ENCODE measurements around the gene MGME1. TPM values are rescaled to one million over a fixed set of nuclear protein-coding genes. Genes with fewer than 3 reads are reported as not detected.

Gene MGME1
- total and polyA plus RNA-seq, 2 of the 13 experiments (the other 11 are each of a cell fraction or from before 2014, with no cell fraction given) = 36.7 to 66.6 TPM

DNA sequence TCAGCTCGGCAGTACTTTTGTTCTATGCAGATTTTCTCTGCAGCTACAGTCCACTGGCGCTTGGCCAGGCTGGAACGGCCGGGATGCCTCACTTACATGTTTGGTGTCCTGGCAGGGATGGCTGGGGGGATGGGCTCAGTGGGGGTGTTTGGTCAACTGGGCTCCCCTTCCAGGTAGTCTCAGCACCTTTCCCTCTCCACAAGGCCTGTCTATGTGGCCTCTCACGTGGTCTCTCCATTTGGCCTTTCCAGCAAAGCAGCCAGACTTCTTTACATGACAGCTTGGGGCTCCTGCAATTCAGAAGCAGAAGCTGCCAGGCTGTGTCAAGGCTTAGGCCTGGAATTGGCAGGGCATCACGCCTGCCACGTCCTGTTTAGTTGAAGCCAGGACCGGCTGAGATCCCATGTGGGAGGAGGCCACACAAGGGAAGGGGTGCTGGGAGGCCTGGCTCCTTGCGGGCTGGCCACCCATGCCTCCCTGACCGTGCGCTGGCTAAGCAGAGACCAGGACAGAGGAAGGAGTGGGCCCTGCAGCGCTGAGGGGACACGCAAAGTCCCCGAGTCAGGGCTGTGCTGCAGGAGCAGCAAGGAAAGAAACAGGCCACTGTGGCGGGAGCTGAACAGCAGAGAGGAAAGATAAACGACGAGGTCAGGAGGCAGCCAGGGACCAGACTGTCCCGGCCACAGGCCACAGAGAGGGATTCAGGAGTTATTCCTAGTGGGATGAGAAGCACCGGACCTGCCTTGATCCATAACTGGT, 38.9 kb downstream of the MGME1 start (continued):
- TF ChIP-seq, protein P1, sequence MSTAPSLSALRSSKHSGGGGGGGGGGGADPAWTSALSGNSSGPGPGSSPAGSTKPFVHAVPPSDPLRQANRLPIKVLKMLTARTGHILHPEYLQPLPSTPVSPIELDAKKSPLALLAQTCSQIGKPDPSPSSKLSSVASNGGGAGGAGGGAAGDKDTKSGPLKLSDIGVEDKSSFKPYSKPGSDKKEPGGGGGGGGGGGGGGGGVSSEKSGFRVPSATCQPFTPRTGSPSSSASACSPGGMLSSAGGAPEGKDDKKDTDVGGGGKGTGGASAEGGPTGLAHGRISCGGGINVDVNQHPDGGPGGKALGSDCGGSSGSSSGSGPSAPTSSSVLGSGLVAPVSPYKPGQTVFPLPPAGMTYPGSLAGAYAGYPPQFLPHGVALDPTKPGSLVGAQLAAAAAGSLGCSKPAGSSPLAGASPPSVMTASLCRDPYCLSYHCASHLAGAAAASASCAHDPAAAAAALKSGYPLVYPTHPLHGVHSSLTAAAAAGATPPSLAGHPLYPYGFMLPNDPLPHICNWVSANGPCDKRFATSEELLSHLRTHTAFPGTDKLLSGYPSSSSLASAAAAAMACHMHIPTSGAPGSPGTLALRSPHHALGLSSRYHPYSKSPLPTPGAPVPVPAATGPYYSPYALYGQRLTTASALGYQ (CRISPR knock-in tag; IDR thresholded peaks at IDR 0.05) = no peak
- TF ChIP-seq ZNF652 (CRISPR knock-in tag; IDR thresholded peaks at IDR 0.05; ENCODE audit: borderline replicate concordance, low read depth) (no peak), MAZ (IDR thresholded peaks at IDR 0.05; ENCODE audit: borderline replicate concordance, low read depth, low read length) (no peak), MAZ (CRISPR knock-in tag; IDR thresholded peaks at IDR 0.05; ENCODE audit: low read depth) (0 out of 2 replicates have a peak, but pooled peaks have one; percentile 27), ZNF282 (IDR thresholded peaks at IDR 0.05; ENCODE audit: partially characterized antibody) (no peak), ZFAT (CRISPR knock-in tag; conservative IDR thresholded peaks at IDR 0.05) (no peak), ZNF563 (CRISPR knock-in tag; IDR thresholded peaks at IDR 0.05) (no peak), ZFP36 (IDR thresholded peaks at IDR 0.05; ENCODE audit: borderline replicate concordance, low read depth, low read length, partially characterized antibody) (no peak), DNMT1 (CRISPR knock-in tag; IDR thresholded peaks at IDR 0.05) (no peak), MTF2 (CRISPR knock-in tag; IDR thresholded peaks at IDR 0.05; ENCODE audit: borderline replicate concordance) (no peak), ASH2L (IDR thresholded peaks at IDR 0.05; ENCODE audit: insufficient read length, low read depth, low read length) (no peak), ZNF766 (CRISPR knock-in tag; IDR thresholded peaks at IDR 0.05; ENCODE audit: borderline replicate concordance) (no peak), ZNF547 (CRISPR knock-in tag; IDR thresholded peaks at IDR 0.05) (no peak), NR3C1 (CRISPR knock-in tag; IDR thresholded peaks at IDR 0.05) (no peak), LCORL (IDR thresholded peaks at IDR 0.05) (no peak), LCORL (CRISPR knock-in tag; IDR thresholded peaks at IDR 0.05) (no peak)
- TF ChIP-seq, protein P2, sequence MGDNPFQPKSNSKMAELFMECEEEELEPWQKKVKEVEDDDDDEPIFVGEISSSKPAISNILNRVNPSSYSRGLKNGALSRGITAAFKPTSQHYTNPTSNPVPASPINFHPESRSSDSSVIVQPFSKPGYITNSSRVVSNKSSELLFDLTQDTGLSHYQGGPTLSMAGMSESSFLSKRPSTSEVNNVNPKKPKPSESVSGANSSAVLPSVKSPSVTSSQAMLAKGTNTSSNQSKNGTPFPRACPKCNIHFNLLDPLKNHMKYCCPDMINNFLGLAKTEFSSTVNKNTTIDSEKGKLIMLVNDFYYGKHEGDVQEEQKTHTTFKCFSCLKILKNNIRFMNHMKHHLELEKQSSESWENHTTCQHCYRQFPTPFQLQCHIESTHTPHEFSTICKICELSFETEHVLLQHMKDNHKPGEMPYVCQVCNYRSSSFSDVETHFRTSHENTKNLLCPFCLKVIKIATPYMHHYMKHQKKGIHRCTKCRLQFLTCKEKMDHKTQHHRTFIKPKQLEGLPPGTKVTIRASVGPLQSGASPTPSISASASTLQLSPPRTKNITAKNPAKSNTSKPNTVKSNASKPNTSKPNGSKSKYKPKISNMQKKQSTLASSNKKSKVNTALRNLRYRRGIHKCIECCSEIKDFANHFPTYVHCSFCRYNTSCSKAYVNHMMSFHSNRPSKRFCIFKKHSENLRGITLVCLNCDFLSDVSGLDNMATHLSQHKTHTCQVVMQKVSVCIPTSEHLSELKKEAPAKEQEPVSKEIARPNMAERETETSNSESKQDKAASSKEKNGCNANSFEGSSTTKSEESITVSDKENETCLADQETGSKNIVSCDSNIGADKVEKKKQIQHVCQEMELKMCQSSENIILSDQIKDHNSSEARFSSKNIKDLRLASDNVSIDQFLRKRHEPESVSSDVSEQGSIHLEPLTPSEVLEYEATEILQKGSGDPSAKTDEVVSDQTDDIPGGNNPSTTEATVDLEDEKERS (CRISPR knock-in tag; IDR thresholded peaks at IDR 0.05) = no peak
- TF ChIP-seq, protein P3, sequence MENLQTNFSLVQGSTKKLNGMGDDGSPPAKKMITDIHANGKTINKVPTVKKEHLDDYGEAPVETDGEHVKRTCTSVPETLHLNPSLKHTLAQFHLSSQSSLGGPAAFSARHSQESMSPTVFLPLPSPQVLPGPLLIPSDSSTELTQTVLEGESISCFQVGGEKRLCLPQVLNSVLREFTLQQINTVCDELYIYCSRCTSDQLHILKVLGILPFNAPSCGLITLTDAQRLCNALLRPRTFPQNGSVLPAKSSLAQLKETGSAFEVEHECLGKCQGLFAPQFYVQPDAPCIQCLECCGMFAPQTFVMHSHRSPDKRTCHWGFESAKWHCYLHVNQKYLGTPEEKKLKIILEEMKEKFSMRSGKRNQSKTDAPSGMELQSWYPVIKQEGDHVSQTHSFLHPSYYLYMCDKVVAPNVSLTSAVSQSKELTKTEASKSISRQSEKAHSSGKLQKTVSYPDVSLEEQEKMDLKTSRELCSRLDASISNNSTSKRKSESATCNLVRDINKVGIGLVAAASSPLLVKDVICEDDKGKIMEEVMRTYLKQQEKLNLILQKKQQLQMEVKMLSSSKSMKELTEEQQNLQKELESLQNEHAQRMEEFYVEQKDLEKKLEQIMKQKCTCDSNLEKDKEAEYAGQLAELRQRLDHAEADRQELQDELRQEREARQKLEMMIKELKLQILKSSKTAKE (CRISPR knock-in tag; IDR thresholded peaks at IDR 0.05; ENCODE audit: borderline replicate concordance) = peak; percentile 30; the same call in 1 of the 2 replicates
- TF ChIP-seq, protein P4, sequence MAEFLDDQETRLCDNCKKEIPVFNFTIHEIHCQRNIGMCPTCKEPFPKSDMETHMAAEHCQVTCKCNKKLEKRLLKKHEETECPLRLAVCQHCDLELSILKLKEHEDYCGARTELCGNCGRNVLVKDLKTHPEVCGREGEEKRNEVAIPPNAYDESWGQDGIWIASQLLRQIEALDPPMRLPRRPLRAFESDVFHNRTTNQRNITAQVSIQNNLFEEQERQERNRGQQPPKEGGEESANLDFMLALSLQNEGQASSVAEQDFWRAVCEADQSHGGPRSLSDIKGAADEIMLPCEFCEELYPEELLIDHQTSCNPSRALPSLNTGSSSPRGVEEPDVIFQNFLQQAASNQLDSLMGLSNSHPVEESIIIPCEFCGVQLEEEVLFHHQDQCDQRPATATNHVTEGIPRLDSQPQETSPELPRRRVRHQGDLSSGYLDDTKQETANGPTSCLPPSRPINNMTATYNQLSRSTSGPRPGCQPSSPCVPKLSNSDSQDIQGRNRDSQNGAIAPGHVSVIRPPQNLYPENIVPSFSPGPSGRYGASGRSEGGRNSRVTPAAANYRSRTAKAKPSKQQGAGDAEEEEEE (CRISPR knock-in tag; IDR thresholded peaks at IDR 0.05; ENCODE audit: borderline replicate concordance) = 0 out of 2 replicates have a peak, but pooled peaks have one; percentile 43

Data from HepG2 (cell line).